IPS-NIHi11 (cell line): ENCODE measurements around the gene HDAC7.
"Not testable (repeated sequence)": the region's sequence is repeated elsewhere in the genome, so short reads cannot be mapped to it uniquely, and the experiment has no call there.

Source experiments
- DNase-seq: peaks from one replicate; pipeline ENCODE4 v3.0.0; 2012; ENCODE audit warnings: mixed read lengths, low spot score

HDAC7 gene

DNA sequence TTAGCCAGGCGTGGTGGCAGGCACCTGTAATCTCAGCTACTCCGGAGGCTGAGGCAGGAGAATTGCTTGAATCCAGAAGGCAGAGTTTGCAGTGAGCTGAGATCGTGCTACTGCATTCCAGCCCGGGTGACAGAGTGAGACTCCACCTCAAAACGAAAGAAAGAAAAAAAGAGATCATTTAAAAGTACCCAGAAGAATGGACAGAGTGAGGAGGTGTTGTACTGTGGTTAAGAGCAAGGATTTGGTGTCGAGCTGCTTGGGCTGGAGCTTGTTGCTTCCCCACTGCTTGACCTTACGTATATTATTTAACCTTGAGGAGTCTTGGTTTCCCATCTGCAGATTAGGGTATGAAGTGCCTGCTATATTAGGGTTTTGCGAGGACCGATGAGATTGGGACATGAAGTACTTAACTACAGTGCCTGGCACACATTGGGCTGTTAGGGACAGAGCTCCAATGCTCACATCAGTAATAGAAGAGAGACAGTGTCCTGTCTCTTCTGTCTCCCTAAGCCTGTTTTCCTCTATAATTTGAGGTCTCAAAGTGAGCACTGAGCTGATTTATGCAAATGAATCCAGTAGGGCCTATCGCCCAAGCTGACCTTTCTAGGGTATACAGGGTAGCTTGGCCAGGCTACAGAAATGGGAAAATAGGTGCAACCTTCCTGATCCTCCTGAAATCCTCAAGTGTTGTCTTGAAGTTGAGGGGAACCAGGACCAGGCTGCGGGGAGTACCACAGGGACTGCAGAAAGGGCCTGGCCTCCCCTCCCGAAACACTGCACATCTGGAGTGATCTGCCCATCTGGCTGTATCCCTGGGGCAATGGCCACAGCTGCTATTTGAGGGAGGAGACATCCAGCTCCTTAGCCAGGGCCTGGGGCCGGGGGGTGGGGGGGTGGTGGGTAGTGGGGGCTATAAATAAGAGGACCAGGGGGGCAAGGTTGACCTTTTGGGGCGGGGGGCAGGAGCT lies 8.6 kb upstream of the HDAC7 start:
- no peak for DNase-seq

DNA sequence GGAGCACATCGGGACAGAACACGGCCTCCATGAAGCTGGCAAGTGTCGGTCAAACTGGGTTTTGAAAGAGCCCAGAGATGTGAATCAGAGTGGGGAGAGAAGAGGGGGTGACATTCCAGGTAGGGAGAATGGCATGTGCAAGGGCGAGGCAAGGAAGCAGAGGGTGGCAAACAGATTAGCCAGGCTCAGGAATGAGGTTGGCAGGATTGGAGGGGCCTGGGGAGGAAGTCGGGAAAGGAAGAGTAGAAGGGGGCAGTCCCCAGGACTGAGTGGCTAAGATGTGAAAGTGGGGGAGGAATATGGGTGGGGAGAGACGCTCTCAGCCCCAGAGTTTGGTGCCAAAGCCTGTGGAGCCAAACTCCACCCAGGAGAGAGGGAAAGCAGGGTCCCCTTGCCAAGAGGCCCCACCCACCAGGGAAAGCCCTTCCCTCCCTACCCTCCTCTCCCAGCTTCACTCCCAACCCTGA lies 5.5 kb upstream of the HDAC7 start:
- no peak for DNase-seq

DNA sequence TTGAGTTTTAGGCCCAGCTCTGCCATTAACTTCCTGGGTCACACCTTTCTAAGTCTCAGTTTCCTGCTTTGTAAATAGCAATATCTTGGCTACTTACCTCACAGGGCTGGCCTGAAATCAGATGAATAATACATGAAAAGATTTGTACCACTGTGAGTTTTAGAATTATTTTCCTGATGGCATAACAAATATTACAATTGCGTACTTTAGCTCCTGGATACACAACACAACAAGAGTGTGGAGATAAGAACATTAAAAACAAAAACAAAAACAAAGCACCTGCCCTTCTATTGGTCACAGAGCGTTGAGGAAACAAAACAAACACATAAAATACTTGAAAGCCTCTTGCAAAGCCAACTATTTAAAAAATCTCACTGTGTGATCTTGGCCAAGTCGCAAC lies 4.9 kb upstream of the HDAC7 start:
- no peak for DNase-seq

DNA sequence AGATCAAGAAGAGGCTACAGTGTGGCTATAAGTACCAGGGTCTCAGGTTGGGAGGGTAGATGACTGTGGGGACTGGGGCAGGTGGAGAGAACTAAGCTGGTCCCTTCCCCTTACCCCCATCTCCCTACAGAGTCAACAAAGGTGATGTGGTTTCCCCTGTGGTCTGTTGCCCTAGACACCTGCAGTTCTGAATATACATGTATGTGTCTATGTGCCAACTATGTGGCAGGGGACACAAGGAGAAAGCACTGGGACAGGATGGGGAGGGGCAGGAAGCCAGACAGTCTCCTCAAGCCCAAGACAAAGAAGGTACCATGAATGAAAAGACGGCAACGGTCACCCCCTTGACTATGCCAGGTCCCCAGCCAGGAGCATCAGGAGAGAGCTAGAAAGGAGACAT lies 4.5 kb upstream of the HDAC7 start:
- DNase-seq: no peak

DNA sequence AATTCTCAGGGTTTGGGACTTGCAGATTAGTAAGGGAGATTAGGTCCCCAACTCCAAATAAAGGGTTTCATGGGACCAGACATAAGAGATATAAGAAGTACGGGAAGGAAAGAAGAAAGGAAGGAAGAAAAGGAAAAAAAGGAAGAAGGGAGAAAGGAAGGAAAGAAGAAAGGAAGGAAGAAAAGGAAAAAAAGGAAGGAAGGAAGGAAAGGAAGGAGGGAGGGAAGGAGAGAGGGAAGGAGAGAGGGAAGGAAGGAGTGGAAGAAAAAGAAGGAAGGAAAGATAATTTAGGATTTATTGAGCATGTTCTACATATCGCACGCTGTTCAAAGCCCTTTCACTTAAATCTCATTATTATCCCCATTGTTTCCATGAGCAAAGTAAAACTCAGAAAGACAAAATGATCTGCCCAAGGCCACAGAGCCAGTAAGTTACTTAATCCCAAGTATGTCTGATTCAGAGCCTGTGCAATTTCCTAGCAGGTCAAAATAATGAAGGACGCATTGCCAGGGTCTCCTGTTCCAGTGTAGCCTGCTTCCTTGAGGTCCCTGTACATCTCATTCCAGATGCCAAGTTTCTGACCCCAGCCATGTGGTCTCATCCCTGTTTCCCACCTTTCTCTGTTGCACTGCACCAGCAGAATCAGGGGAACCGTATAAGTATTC lies 3.9 kb upstream of the HDAC7 start:
- DNase-seq: no peak

DNA sequence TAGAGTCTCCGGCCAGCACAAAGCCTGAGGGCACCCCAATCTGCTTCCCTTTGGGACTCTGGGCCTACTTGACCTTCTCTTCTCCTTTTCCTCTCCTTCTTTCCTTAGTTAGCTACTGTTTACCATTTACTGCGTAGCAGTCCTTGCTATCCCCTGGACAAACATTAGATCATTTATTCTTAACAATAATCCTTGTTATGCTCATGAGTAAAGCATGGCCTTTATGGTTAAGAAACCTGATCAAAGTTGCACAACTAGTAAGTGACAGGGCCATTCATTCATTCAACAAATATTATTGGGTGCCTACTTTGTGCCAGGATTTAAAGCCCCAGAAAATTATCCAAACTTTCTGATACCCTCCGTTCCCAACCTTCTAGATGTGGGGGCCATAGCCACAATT lies 3.2 kb upstream of the HDAC7 start:
- DNase-seq: no peak

DNA sequence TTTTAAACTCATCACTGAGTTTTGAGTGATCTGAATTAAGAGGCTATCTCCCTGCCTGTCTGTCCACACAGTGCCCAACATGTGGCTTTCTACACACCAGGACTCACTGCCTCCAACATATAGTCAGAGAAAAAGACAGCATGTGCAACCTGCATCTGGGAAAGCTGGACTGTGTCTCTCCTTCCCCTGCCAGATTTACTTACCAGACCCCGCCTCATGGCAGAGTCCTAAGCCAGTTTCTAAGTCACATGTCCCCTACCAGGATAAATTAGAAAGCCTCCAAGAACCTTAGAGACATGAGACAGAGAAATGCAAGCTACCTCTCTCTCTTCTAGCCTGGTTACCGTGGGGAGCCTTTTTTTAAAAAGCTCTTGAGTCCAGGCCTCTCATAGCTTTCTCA lies 2.7 kb upstream of the HDAC7 start:
- DNase-seq: no peak

DNA sequence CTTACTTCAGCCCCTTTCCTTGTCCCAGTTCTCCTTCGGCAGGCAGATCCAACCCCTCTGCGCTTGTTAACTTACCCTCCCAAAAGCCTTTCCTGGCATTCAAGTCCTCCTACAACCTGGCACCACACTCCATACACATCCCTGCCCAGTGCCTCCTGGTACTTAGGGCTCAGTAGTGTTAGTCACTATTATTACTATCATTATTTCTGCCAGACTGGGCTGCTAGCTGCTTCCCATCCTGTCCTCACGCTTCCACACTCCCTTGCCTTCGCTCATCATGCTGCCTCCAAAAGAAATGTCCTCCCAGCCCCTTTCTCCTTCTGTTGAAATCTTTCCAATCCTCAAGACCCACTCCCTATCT lies 1.6 kb upstream of the HDAC7 start:
- DNase-seq: no peak

DNA sequence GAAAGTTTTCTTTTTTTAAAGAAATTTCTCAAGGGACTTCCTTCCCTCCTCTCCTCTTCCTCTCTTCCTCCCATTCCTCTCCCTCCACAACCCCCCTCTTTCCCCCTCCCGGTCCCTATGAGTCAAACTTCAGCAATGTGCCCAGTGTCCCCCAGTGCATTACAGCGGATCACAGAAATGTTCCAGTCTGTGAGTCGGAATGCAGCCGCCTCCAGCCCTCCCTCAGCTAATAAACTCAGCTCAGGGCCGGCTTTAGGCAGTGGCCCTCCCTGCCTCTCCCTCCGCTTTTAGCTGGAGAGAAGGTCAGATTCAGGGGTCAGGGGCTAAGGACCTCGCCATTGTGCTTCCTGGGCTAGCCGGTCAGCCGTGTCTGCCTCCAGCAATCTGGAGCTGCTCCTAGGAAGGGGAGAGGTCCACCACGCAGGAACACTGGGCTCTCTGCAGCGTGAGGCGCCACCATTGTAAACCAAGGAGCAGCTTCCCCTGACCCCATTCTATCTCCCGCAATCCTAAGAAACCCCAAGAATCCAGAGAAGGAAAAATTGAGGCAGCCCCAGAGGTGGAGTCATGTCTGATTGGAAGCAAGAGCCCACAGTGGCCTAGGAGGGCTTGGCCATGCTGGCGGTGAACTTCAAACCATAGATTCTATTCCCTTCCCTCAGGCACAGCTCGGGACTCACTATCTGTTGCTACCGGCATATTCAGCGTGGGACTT lies 1.1 kb upstream of the HDAC7 start:
- DNase-seq: peak; percentile 88

DNA sequence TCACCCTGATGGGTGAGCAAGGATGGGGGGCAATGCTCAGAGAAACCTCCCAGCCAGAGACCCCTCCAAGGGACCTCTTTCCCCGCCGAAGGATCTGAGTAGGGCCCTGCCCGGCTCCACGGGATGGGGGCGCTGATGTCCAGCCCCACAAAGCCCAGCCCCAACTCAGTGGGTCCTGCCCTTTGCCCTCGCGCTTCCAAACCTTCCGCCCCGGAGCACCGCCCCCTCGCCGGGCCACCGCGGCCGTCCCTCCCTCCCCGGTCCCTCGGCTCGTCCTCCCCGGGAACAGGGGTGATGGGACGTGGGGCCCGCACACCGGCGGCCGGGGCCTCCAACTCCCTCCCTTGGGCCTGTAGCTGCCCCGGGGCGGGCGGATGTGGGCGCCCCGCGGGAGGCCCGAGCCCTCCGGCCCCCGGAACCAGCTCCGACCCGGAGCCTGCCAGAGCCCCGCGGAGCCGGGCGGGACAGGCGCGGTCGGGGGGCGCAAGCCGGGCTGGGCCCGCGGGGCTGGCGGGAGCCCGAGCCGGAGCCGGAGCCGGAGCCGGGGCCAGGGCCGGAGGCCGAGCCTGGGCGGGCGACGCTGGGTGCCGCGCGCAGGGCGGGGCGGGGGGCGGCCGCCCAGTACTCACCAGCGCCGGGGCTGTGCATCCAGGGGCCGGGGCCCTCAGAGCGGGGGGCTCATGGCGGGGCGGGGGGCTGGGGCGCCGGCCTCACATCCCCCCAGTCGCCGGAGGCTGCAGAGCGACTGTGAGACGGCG lies 386 bp downstream of the HDAC7 start:
- DNase-seq: peak; percentile 75

DNA sequence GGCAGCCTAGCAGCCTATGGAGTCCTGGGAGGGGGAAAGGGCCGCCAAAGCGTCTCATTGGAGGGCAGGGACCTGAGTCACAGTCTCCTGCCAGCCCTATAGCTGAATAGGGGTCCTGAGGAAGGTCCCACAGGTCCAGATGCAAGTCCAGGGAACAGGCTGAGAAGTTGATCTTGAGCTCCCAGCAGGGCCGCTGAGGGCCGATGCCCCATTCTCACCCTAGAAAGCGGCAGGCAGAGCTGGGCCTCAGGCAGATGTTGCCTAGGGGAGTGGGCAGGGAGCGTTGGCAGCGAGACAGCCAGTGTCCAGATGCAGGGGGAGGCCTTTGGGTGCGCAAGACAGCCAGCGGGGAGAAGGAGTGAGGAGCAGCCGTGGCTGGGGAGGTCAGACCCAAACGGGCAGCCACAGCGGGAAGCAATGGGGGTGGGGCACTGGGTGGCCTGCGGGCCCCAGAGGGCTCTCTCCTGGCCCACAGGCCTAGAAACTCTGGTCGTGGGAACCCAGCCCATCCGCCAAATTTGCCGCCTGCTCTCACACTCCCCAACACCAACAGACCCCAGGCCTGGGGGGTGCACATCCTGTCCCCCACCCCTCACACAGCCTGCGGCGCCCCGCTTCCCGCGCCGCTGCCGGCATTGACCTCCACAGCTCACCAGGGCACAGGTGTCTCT lies 1.1 kb downstream of the HDAC7 start:
- no peak for DNase-seq

DNA sequence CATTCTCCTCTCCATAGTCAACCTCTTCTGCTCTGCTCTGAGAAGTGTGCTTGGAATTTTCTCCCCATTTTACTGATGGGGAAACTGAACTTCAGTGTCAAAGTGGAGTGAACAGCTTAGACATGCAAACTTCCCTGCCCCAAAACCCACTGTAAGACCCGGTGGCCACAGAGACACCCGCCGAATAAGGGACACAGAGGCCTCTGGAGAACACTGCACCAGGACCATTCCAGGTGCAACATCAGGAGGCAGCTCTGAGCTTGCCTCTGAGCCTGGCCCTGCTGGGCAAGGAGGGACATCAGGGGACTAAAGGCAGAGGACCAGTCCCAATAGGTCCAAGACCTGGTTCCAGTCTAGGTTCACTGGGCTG lies 1.7 kb downstream of the HDAC7 start:
- no peak for DNase-seq

DNA sequence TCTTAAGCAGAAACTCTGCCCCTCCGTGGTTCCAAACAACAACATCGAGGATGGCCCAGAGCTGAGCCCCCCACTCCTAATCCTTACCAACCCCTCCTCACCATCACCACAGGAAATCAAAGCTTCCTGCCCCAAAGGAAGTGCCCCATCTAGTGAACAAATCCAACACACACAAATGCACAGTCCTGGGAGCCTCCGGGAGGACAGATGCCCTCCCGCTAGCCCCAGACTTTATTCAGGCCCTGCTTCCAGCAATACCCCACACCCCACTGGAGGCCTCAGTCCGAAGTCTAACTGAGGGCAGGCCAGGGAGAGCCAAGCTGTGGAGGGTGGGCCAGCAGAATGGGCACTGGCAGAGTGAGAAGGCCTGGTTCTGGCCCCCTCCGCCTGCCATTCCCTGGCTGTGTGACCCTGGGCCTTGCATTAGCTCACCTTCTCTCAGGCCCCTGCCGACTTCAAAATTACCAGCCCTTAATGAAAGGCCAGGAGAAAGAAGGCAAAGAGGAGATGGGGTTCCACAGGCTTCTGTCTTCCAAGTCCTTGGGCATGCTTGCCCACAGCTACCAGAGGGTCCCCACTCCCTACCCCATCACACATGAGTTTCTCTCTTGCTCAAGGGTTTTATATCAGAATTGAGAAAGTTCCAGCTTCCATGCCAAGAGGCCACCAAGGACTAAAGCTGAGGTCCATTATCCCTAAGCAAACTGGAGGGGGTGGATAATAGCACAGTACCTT lies 2.3 kb downstream of the HDAC7 start:
- no peak for DNase-seq

DNA sequence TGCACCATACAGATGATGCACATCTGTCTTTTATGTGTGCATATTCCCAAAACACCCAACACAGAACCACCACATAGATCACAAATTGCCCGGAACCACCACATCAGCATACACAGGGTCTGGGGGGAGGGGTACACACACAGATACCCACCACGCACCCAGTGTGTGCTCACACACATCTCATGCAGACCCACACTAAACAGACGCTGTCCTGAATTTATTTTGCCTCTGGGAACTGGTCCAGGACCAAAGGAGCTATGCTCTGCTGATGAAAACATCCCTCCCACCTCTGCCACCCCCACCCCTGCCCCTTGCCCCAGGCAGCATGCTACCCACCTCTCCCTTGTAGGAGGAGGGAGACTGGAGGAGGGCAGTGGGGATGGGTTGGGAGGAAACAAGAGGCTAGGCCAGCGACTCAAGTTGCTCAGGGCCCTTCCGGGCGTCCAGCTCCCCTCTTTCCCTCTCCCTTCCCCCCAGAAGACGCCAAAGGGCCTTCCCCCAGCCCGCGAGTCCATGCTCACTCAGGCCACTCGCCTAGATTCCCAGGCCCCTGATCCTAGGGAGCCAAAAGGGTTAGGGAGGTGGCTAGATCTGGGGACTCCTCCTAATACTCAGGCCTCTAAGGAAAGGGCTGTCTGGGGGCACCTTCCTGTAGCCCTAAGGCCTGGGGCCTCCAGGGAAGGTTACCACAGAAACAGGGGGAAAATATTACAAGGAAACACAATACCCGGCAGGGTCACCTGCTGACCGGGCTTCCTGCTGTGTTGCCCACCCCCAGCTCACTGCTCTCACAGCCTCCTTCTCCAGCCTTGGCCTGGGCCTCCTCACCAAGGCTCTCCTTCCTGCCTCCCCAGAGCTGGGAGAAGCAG lies 3.1 kb downstream of the HDAC7 start:
- DNase-seq: no peak

DNA sequence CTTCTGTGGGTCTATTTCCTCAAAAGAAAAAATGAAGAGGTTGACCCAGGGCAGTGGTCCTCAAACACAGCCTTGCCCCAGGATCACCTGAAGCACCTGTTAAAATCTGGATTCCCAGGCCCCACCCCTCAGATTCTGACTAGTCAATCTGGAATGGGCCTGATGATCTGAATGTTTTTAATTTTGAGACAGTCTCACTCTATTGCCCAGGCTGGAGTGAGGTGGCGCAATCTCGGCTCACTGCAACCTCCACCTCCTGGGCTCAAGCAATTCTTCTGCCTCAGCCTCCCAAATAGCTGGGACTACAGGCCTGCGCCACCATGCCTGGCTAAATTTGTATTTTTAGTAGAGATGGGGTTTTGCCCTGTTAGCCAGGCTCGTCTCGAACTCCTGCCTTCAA lies 4.3 kb downstream of the HDAC7 start:
- DNase-seq: not testable (repeated sequence)

DNA sequence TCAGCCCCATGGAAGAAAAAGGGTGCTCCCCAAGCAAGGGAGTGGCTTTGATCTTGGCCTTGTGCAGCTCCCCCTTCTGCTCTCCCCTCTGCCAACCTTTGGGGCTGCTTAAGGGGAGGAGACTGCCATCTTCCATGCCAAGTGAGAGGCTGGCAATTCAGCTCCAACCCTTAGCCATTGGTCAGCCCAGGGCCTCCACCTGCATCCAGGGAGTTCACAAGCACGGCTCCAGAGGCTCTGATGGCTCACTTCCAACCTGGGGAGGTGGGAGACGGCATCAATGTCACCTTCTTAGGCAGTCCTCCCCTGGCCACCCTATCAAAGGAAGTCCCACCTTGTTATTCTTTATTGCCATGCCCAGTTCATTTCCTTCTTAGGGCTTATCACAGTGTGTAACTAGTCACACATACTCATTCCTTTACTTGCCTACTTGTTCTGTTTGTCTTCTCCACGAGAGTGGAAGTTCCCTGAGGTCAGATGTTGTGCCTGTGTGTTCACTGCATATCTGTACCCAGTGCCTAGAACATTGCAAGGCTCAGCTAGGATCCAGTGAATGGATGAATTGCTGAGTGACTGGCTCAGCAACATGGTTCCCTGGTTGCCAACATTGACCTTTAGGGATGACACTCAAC lies 5.0 kb downstream of the HDAC7 start:
- no peak for DNase-seq

DNA sequence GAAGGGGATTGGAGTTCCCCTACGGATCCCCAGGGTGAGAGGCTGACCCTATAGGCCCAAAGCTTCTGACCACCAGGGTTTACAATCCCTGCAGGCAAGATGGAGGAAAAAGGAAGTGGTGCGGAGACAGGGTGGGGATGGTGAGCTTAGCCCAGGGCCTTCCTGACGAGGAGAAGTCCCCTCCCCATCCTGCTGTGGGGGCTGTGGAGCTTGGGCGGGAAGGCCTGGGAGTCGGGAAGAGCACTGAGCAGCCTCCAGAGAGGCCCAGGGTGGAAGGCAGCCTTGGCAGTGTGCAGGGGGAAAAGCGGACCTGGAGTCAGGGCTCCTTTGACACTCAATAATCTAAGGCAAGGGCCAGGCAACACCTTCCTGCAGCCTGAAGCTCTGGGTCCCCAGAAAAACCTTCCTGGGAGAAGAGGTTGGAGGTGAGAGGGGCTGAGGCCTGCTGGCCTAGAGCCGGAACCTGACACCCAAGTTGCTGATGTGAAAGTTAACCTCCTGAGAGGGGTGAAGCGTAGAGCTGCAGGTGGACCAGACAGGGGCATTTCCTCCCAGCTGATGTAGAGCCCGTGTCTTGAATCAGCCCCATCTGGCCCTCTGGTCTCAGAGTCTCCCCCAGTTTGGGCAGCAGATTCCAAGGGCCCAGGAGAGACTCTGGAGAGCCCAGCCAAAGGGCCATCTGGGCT lies 6.0 kb downstream of the HDAC7 start:
- DNase-seq: no peak

DNA sequence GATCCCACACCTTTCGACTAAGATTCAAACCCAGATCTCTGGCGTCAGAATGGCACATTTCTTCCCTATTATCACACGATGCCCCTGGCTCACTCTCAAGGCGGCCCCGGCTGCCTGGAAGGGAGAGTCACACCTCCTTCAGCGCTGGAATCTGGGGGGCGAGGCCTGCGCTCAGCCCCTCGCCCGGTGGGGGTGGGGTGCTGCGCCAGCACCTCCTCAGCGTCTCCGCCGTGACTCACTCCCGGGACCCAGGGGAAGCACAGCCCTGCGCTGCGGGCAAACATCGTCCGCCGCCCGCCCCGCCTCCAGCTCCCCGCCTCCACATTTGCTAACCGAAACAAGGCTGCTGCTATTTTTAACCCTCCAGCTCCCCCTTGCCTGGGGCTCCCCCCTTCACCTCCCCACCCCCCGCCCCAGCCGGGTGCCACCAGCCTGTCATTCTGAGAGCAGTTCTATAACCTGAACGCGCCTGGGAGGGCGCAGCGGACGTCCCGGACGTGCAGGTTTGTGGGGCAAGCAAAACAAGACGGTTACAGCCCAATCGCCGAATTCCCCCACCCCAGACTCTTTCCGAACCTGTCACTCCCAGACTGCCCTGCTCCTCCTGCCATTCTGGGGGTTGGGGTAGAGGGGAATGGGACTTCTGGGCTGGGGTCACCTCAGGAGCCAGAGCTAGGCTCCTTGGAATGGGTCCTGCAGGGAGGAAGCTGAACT lies 6.7 kb downstream of the HDAC7 start:
- peak; percentile 82 for DNase-seq
